ENCODE measurements around the gene UQCC5.

The UQCC5 gene

GRCh38 chr3:52515192-52515591 lies 21.2 kb upstream of the UQCC5 start:
- H3K9me3 Mint-ChIP-seq: no peaks in the 10 kb centered on the region
- H3K27ac Mint-ChIP-seq: no peak overlapping the region
- no peaks in the 10 kb centered on the region for H3K36me3 Mint-ChIP-seq (ENCODE audit: low read depth)
- no peaks in the 10 kb centered on the region for H3K4me1 Mint-ChIP-seq (ENCODE audit: low read depth)
- H3K27me3 Mint-ChIP-seq (ENCODE audit: low read depth): no peaks in the 10 kb centered on the region
- no peak overlapping the region for H3K4me3 Mint-ChIP-seq

DNA sequence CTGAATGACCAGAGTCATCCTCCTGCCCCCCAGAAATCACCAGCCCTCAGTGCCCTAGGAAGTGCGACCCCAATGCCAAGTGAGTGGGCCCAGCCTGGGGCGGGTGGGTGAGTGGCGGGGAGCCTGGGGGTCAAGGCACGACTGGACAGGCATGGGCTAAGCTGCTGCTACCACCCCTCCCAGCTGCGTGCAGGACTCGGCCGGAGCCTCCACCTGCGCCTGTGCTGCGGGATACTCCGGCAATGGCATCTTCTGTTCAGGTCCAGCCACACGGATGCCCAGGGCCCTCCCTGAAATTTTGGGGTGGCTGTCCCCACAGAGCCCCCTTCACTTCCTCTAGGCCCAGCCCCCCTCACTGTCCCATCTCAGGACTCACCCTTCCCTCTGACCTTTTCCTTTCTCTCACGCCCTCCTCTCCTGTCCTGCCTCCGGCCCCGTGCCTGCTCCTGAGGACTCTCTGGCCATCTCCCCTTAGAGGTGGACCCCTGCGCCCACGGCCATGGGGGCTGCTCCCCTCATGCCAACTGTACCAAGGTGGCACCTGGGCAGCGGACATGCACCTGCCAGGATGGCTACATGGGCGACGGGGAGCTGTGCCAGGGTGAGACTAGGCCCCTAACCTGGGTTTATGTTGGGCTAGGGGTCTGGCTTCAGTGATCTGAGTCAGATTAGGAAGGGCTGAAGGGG lies 19.8 kb upstream of the UQCC5 start:
- Mint-ChIP-seq H3K27ac (no peak overlapping the region), H3K4me3 (no peak overlapping the region), H3K9me3 (no peaks in the 10 kb centered on the region), H3K27me3 (ENCODE audit: low read depth) (no peaks in the 10 kb centered on the region), H3K36me3 (ENCODE audit: low read depth) (no peaks in the 10 kb centered on the region), H3K4me1 (ENCODE audit: low read depth) (no peaks in the 10 kb centered on the region)

GRCh38 chr3:52517796-52518722 lies 18.3 kb upstream of the UQCC5 start:
- H3K36me3 Mint-ChIP-seq (ENCODE audit: low read depth): no peaks in the 10 kb centered on the region

DNA sequence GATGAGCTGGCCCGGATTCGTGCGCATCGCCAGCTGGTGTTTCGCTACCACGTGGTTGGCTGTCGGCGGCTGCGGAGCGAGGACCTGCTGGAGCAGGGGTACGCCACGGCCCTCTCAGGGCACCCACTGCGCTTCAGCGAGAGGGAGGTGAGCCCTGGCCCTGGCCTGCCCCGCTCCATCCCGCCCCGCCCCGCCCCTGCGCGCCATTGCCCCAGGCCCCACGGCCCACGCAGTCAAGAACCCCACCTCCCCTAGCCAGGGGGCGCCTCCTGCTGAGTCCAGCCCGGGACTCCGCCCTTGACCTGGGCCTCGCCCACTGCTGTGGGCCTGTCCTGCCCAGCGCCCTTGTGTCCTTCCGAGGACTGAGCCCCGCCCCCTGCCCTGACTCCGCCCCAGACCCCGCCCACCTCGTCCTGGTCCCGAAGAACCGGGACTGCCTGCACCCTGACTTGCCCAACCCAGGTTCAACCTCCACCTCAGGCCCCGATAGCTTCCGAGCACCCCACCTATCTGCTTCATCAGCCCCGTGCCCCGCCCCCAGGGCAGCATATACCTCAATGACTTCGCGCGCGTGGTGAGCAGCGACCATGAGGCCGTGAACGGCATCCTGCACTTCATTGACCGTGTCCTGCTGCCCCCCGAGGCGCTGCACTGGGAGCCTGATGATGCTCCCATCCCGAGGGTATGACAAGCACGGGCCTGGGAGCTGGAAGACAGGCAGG lies 17.5 kb upstream of the UQCC5 start:
- H3K9me3 Mint-ChIP-seq: no peaks in the 10 kb centered on the region
- no peaks in the 10 kb centered on the region for H3K4me1 Mint-ChIP-seq (ENCODE audit: low read depth)
- H3K4me3 Mint-ChIP-seq: no peak overlapping the region
- H3K36me3 Mint-ChIP-seq (ENCODE audit: low read depth): no peaks in the 10 kb centered on the region
- H3K27ac Mint-ChIP-seq: no peak overlapping the region
- no peaks in the 10 kb centered on the region for H3K27me3 Mint-ChIP-seq (ENCODE audit: low read depth)

More at GRCh38 chr3:52517796-52518722, 18.3 kb upstream of the UQCC5 start:
- no peak overlapping the region for H3K4me3 Mint-ChIP-seq
- no peaks in the 10 kb centered on the region for H3K9me3 Mint-ChIP-seq
- H3K27ac Mint-ChIP-seq: no peak overlapping the region
- H3K27me3 Mint-ChIP-seq (ENCODE audit: low read depth): no peaks in the 10 kb centered on the region
- no peaks in the 10 kb centered on the region for H3K4me1 Mint-ChIP-seq (ENCODE audit: low read depth)

- no peak overlapping the region for H3K27ac Mint-ChIP-seq
- H3K27me3 Mint-ChIP-seq (ENCODE audit: low read depth): no peaks in the 10 kb centered on the region
- no peak overlapping the region for H3K4me3 Mint-ChIP-seq
- H3K9me3 Mint-ChIP-seq: no peaks in the 10 kb centered on the region
- no peaks in the 10 kb centered on the region for H3K36me3 Mint-ChIP-seq (ENCODE audit: low read depth)
- no peaks in the 10 kb centered on the region for H3K4me1 Mint-ChIP-seq (ENCODE audit: low read depth)
Measured at GRCh38 chr3:52519445-52520140, 16.8 kb upstream of the UQCC5 start.

DNA sequence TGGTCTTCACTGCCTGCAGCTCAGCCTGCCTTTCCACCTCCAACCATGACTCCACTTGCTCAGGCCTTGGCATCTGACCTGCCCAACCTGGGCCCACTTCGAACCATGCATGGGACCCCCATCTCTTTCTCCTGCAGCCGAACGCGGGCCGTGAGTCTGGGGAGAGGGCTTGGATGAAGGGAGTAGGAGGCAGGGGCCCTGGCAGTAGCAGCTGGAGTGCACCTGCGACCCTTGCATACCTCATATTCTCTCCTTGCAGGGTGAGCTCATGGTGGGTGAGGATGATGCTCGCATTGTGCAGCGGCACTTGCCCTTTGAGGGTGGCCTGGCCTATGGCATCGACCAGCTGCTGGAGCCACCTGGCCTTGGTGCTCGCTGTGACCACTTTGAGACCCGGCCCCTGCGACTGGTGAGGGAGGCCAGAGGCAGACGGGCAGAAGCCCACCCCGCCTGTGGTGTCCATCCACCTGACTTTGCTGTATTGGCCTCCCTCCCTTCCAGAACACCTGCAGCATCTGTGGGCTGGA lies 16.2 kb upstream of the UQCC5 start:
- H3K27me3 Mint-ChIP-seq (ENCODE audit: low read depth): no peaks in the 10 kb centered on the region
- H3K36me3 Mint-ChIP-seq (ENCODE audit: low read depth): no peaks in the 10 kb centered on the region
- H3K4me1 Mint-ChIP-seq (ENCODE audit: low read depth): no peaks in the 10 kb centered on the region
- H3K4me3 Mint-ChIP-seq: no peak overlapping the region
- no peak overlapping the region for H3K27ac Mint-ChIP-seq
- no peaks in the 10 kb centered on the region for H3K9me3 Mint-ChIP-seq

- no peak overlapping the region for H3K4me3 Mint-ChIP-seq
- H3K27me3 Mint-ChIP-seq (ENCODE audit: low read depth): no peaks in the 10 kb centered on the region
- H3K4me1 Mint-ChIP-seq (ENCODE audit: low read depth): no peaks in the 10 kb centered on the region
- H3K36me3 Mint-ChIP-seq (ENCODE audit: low read depth): no peaks in the 10 kb centered on the region
- no peak overlapping the region for H3K27ac Mint-ChIP-seq
- no peaks in the 10 kb centered on the region for H3K9me3 Mint-ChIP-seq
Measured at GRCh38 chr3:52520716-52521487, 15.5 kb upstream of the UQCC5 start.

DNA sequence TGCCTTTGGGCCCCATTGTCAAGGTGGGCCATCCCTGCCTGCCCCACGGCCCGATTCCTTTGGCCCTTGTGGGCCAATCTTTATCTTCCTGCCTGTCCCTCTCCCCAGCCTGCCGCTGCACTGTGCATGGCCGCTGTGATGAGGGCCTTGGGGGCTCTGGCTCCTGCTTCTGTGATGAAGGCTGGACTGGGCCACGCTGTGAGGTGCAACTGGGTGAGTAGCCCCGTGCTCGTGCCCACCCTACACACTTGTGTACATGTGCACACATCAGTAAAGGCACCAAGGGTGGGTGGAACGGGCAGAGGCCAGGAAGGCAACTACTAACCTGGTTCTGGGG lies 14.9 kb upstream of the UQCC5 start:
- Mint-ChIP-seq H3K9me3 (no peaks in the 10 kb centered on the region), H3K36me3 (ENCODE audit: low read depth) (no peaks in the 10 kb centered on the region), H3K4me1 (ENCODE audit: low read depth) (no peaks in the 10 kb centered on the region), H3K27ac (no peak overlapping the region), H3K27me3 (ENCODE audit: low read depth) (no peaks in the 10 kb centered on the region), H3K4me3 (no peak overlapping the region)

DNA sequence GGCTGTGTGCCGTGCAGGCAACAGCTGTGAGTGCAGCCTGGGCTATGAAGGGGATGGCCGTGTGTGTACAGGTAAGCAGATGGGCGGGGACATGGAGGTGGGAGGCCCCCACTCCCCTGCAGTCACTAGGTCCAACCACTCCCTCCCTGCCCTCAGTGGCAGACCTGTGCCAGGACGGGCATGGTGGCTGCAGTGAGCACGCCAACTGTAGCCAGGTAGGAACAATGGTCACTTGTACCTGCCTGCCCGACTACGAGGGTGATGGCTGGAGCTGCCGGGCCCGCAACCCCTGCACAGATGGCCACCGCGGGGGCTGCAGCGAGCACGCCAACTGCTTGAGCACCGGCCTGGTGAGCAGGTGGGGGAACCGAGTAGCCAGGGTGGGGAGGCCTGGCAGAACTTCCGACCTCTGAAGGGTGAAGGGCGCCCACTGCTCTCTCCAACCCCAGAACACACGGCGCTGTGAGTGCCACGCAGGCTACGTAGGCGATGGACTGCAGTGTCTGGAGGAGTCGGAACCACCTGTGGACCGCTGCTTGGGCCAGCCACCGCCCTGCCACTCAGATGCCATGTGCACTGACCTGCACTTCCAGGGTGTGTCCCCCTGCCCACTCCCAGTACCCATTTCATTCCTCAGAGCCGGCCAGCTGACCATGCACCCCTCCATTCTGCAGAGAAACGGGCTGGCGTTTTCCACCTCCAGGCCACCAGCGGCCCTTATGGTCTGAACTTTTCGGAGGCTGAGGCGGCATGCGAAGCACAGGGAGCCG lies 14.3 kb upstream of the UQCC5 start:
- Mint-ChIP-seq H3K27me3 (ENCODE audit: low read depth) (no peaks in the 10 kb centered on the region), H3K27ac (no peak overlapping the region), H3K36me3 (ENCODE audit: low read depth) (no peaks in the 10 kb centered on the region), H3K9me3 (no peaks in the 10 kb centered on the region), H3K4me1 (ENCODE audit: low read depth) (no peaks in the 10 kb centered on the region), H3K4me3 (no peak overlapping the region)

DNA sequence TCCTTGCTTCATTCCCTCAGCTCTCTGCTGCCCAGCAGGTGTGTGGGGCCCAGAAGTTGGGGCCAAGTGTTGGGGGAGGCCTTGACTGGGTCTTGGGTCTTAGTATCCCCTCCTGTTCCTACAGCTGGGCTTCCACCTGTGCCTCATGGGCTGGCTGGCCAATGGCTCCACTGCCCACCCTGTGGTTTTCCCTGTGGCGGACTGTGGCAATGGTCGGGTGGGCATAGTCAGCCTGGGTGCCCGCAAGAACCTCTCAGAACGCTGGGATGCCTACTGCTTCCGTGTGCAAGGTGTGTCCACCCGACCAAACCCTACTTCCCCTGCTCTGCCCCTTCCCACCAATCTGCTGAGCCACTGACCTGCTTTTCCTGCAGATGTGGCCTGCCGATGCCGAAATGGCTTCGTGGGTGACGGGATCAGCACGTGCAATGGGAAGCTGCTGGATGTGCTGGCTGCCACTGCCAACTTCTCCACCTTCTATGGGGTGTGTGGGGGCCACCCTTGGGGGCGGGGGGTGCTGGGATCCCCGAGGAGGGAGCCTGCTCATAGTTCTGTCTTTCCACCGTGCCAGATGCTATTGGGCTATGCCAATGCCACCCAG lies 13.7 kb upstream of the UQCC5 start:
- no peaks in the 10 kb centered on the region for H3K4me1 Mint-ChIP-seq (ENCODE audit: low read depth)
- no peaks in the 10 kb centered on the region for H3K9me3 Mint-ChIP-seq
- no peak overlapping the region for H3K4me3 Mint-ChIP-seq
- no peaks in the 10 kb centered on the region for H3K27me3 Mint-ChIP-seq (ENCODE audit: low read depth)
- H3K27ac Mint-ChIP-seq: no peak overlapping the region
- no peaks in the 10 kb centered on the region for H3K36me3 Mint-ChIP-seq (ENCODE audit: low read depth)

GRCh38 chr3:52523386-52524257 lies 12.8 kb upstream of the UQCC5 start:
- H3K27ac Mint-ChIP-seq: no peak overlapping the region
- H3K4me3 Mint-ChIP-seq: no peak overlapping the region
- H3K27me3 Mint-ChIP-seq (ENCODE audit: low read depth): no peaks in the 10 kb centered on the region
- no peaks in the 10 kb centered on the region for H3K9me3 Mint-ChIP-seq
- no peaks in the 10 kb centered on the region for H3K4me1 Mint-ChIP-seq (ENCODE audit: low read depth)
- no peaks in the 10 kb centered on the region for H3K36me3 Mint-ChIP-seq (ENCODE audit: low read depth)

DNA sequence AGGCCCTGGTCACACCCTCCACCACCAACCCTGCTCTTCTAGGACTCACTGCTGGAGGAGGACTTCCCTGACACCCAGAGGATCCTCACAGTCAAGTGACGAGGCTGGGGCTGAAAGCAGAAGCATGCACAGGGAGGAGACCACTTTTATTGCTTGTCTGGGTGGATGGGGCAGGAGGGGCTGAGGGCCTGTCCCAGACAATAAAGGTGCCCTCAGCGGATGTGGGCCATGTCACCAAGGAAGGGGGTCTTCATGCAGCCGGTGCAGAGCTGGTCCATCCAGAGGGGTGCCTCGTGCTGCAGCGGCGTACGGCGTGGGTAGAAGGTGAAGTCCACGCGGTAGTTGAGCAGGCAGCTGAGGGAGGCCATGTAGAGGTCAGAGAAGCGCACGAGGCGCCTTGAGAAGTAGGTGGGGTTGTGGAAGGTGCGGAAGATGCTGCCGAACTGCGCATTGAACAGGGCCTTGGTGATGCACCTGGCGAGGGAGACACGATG lies 12.1 kb upstream of the UQCC5 start:
- Mint-ChIP-seq H3K9me3 (no peaks in the 10 kb centered on the region), H3K36me3 (ENCODE audit: low read depth) (no peaks in the 10 kb centered on the region), H3K4me3 (no peak overlapping the region), H3K27ac (no peak overlapping the region), H3K27me3 (ENCODE audit: low read depth) (no peaks in the 10 kb centered on the region), H3K4me1 (ENCODE audit: low read depth) (no peaks in the 10 kb centered on the region)

All from T-helper 1 cell treated with Interleukin-12 subunit alpha and Interleukin-12 subunit beta and Interleukin-4 antibody, amounts not matched to agents 30 μg/mL and 1 μg/mL, for 36 hours (primary cell).